HCT116 (cell line): ENCODE results near the gene TUBB6.

Source experiments
- ATF3 ChIP-seq: IDR thresholded peaks from 2 replicates; pipeline ENCODE4 v1.6.1; 2012
- CEBPB ChIP-seq: IDR thresholded peaks from 2 replicates; pipeline ENCODE4 v1.6.1; 2012; ENCODE audit warnings: low read depth
- CTCF ChIP-seq, 3 experiments: fragments of 200-600 bp in 1 of 3; sonication (generic) in 1 of 3; IDR thresholded peaks in 2 of 3; conservative IDR thresholded peaks in 1 of 3; 2 replicates each; pipeline ENCODE4 v1.5.1; 2012 to 2017; ENCODE audit warnings: low read depth in 2 of 3, low read length in 2 of 3, antibody characterized with exemption in 1 of 3, borderline replicate concordance in 1 of 3, control low read depth in 1 of 3, mild to moderate bottlenecking in 1 of 3, mixed read lengths in 1 of 3, mixed run types in 1 of 3, moderate library complexity in 1 of 3; ENCODE audit not compliant: insufficient read depth in 1 of 3
- EGR1 ChIP-seq: IDR thresholded peaks from 2 replicates; pipeline ENCODE4 v1.6.1; 2012; ENCODE audit warnings: low read depth
- EZH2 ChIP-seq: fragments of 200-600 bp; sonication (generic); IDR thresholded peaks from 2 replicates; pipeline ENCODE4 v1.6.1; 2017; ENCODE audit warnings: antibody characterized with exemption, mixed run types
- JUND ChIP-seq: IDR thresholded peaks from 2 replicates; pipeline ENCODE4 v1.6.1; 2012
- POLR2A ChIP-seq: IDR thresholded peaks from 2 replicates; pipeline ENCODE4 v1.7.0; 2011; ENCODE audit warnings: borderline replicate concordance; ENCODE audit not compliant: insufficient read depth, insufficient read length; ENCODE audit errors: extremely low read depth
- POLR2AphosphoS5 ChIP-seq: IDR thresholded peaks from 2 replicates; pipeline ENCODE4 v1.6.1; 2011; ENCODE audit warnings: mild to moderate bottlenecking, low read depth, low read length, moderate library complexity
- SP1 ChIP-seq: IDR thresholded peaks from 2 replicates; pipeline ENCODE4 v1.6.1; 2012; ENCODE audit warnings: low read depth
- TCF7L2 ChIP-seq: IDR thresholded peaks from 2 replicates; pipeline ENCODE4 v1.7.0; 2011; ENCODE audit warnings: borderline replicate concordance, inconsistent platforms; ENCODE audit not compliant: insufficient read depth, insufficient read length; ENCODE audit errors: extremely low read depth

- no peak for TF ChIP-seq CTCF (IDR thresholded peaks at IDR 0.05 in 2 of 3, conservative IDR thresholded peaks at IDR 0.05 in 1 of 3; ENCODE audit: borderline replicate concordance in 1 of 3, insufficient read depth in 1 of 3, low read depth in 2 of 3, low read length in 2 of 3)
- TF ChIP-seq EZH2: no peak
- TF ChIP-seq TCF7L2: no peak
- no peak for TF ChIP-seq POLR2A
- no peak for TF ChIP-seq JUND
- TF ChIP-seq EGR1: no peak
- TF ChIP-seq POLR2AphosphoS5: no peak
- no peak for TF ChIP-seq SP1
- no peak for TF ChIP-seq CEBPB
- no peak for TF ChIP-seq ATF3
Measured at GRCh38 chr18:12345491-12346239, 37.6 kb downstream of the TUBB6 start.
